Thoracic aorta (tissue), 2 donors: ENCODE data around the gene KCND2. TPM values are rescaled to one million over a fixed set of nuclear protein-coding genes. Genes with fewer than 3 reads are reported as not detected.
"Not testable (repeated sequence)": the region's sequence is repeated elsewhere in the genome, so short reads cannot be mapped to it uniquely, and the experiment has no call there.

Experiments used
- ATAC-seq: fragments of 150-250 bp; one replicate; pipeline ENCODE4 v1.8.0; 2017; ENCODE audit warnings: low read depth; ENCODE audit not compliant: insufficient number of reproducible peaks, low FRiP score
- DNase-seq: peaks from one replicate; pipeline ENCODE4 v3.0.0-alpha.2; 2020; ENCODE audit warnings: low spot score
- H3K27ac ChIP-seq, 2 donors: fragments of 200-600 bp; sonication (generic); 1 replicate in 1 of 2; 2 replicates in 1 of 2; pipeline ENCODE4 v1.5.1; 2016; ENCODE audit warnings: mild to moderate bottlenecking in 2 of 2, moderate library complexity in 2 of 2
- H3K27me3 ChIP-seq: fragments of 200-600 bp; sonication (generic); replicated peaks from 2 replicates; pipeline ENCODE4 v1.6.0; 2016; ENCODE audit warnings: mild to moderate bottlenecking; ENCODE audit not compliant: insufficient read depth
- H3K36me3 ChIP-seq: fragments of 200-600 bp; sonication (generic); one replicate; pipeline ENCODE4 v1.5.1; 2016
- H3K4me1 ChIP-seq, 2 donors: fragments of 200-600 bp; sonication (generic); 1 replicate in 1 of 2; 2 replicates in 1 of 2; pipeline versions ENCODE4 v1.5.1 to v1.6.0; 2016; ENCODE audit warnings: low read depth in 2 of 2, mild to moderate bottlenecking in 1 of 2; ENCODE audit not compliant: control insufficient read depth in 1 of 2
- H3K4me3 ChIP-seq: fragments of 200-600 bp; sonication (generic); 2 replicates; pipeline ENCODE4 v1.5.1; 2016; ENCODE audit warnings: mild to moderate bottlenecking
- H3K9me3 ChIP-seq: fragments of 200-600 bp; sonication (generic); 2 replicates; pipeline ENCODE4 v1.5.1; 2016
- CTCF ChIP-seq: fragments of 200-600 bp; sonication (generic); IDR thresholded peaks from one replicate; pipeline ENCODE4 v1.5.1; 2019; ENCODE audit warnings: antibody characterized with exemption
- total RNA-seq, 2 donors: library from RNA; depleted of rRNA; stranded (reverse); fragments of >200 nt; gene quantifications; one replicate each; pipeline versions ENCODE4 v1.1.0 to v1.2.3, GENCODE V29; 2016

The KCND2 gene
- total RNA-seq, 2 donors from 2014 or later: 0.14 to 0.99 TPM

DNA sequence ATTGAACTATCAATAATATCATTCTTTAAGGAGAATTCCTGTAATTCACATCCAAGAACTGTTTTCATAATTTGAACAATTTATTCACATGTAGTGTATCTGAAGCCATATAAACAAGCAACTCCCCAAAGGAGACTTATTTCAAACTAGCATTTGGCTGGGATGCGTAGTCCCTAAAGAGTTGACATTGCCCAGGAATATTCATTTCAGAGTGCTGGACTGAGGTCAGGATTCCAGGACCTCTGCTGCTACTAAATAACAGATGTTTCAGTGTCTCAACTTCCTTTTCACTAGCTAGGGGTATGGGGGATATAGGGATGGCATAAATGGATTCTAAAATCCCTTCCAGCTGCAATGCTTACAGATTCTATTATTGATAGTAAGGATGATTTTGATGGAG lies 408.0 kb downstream of the KCND2 start:
- H3K4me3 ChIP-seq: no peak overlapping the region
- no peaks in the 10 kb centered on the region for H3K36me3 ChIP-seq
- H3K9me3 ChIP-seq: no peaks in the 10 kb centered on the region
- no peak for TF ChIP-seq CTCF
- no peaks in the 10 kb centered on the region for H3K27me3 ChIP-seq
- H3K4me1 ChIP-seq: no peaks in the 10 kb centered on the region
- DNase-seq (no peak), ATAC-seq (no peak)
- no peak overlapping the region for H3K27ac ChIP-seq

- Histone ChIP-seq H3K9me3 (no peaks in the 10 kb centered on the region), H3K4me3 (no peak overlapping the region), H3K27ac (no peak overlapping the region), H3K36me3 (no peaks in the 10 kb centered on the region), H3K4me1 (no peaks in the 10 kb centered on the region), H3K27me3 (no peaks in the 10 kb centered on the region)
- DNase-seq (no peak), ATAC-seq (no peak)
- TF ChIP-seq CTCF: no peak
Measured at GRCh38 chr7:120684463-120684862, 411.5 kb downstream of the KCND2 start.

- H3K36me3 ChIP-seq: no peaks in the 10 kb centered on the region
- DNase-seq: no peak
- no peak overlapping the region for H3K27ac ChIP-seq
- no peak for TF ChIP-seq CTCF
- H3K27me3 ChIP-seq: no peaks in the 10 kb centered on the region
- H3K4me1 ChIP-seq: no peaks in the 10 kb centered on the region
- no peak overlapping the region for H3K4me3 ChIP-seq
- no peaks in the 10 kb centered on the region for H3K9me3 ChIP-seq
- ATAC-seq: no peak
Measured at GRCh38 chr7:120691915-120692314, 418.9 kb downstream of the KCND2 start.

DNA sequence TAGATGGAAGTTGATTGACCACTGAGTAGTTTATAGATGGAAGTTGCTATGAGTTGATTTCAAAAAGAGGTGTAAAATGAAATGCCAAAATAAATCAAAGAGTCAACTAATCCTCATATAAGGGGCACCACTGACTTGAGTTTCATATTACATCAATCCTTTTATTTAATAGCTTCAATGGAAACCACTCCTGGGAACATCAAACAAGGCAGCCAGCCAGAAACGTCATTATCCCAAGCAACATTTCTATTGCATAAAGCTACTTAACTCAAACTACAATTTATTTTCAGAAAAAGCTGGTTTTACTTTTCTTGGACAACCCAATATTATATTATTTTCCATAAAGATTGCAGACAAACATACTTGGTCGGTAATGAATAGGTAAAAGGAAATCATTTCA lies 422.9 kb downstream of the KCND2 start:
- H3K27me3 ChIP-seq: no peaks in the 10 kb centered on the region
- no peak for DNase-seq
- ATAC-seq: no peak
- TF ChIP-seq CTCF: no peak
- no peaks in the 10 kb centered on the region for H3K9me3 ChIP-seq
- H3K36me3 ChIP-seq: no peaks in the 10 kb centered on the region
- H3K4me1 ChIP-seq: no peaks in the 10 kb centered on the region
- no peak overlapping the region for H3K27ac ChIP-seq
- no peak overlapping the region for H3K4me3 ChIP-seq

GRCh38 chr7:120700796-120701195 lies 427.8 kb downstream of the KCND2 start:
- Histone ChIP-seq H3K36me3 (no peaks in the 10 kb centered on the region), H3K27me3 (no peaks in the 10 kb centered on the region), H3K4me1 (no peaks in the 10 kb centered on the region), H3K27ac (no peak overlapping the region), H3K4me3 (no peak overlapping the region), H3K9me3 (no peaks in the 10 kb centered on the region)
- DNase-seq: no peak
- TF ChIP-seq CTCF: no peak
- ATAC-seq: no peak

- not testable (repeated sequence) for H3K4me1 ChIP-seq
Measured at GRCh38 chr7:120702408-120702807, 429.4 kb downstream of the KCND2 start.

More at GRCh38 chr7:120702408-120702807, 429.4 kb downstream of the KCND2 start:
- not testable (repeated sequence) for H3K27me3 ChIP-seq, H3K36me3 ChIP-seq, H3K27ac ChIP-seq, ATAC-seq, DNase-seq, H3K9me3 ChIP-seq, H3K4me3 ChIP-seq
